Mammary epithelial cell (primary cell): ENCODE data around the gene LAMC3.

ENCODE experiments used
- CTCF ChIP-seq, 2 donors: IDR thresholded peaks in 1 of 2; conservative IDR thresholded peaks in 1 of 2; 2 replicates each; pipeline ENCODE4 v1.5.1; 2011 to 2012; ENCODE audit warnings: inconsistent platforms in 2 of 2, low read length in 2 of 2, mild to moderate bottlenecking in 2 of 2, control low read depth in 1 of 2, low read depth in 1 of 2; ENCODE audit not compliant: insufficient read depth in 1 of 2; ENCODE audit errors: extremely low read depth in 1 of 2
- EZH2 ChIP-seq: IDR thresholded peaks from 2 replicates; pipeline ENCODE4 v1.6.1; 2012; ENCODE audit warnings: low read length, inconsistent platforms, borderline replicate concordance

GRCh38 chr9:130983359-130983670, 25.7 kb upstream of the LAMC3 start:
- TF ChIP-seq CTCF (conservative IDR thresholded peaks at IDR 0.05 in 1 of 2, IDR thresholded peaks at IDR 0.05 in 1 of 2; ENCODE audit: extremely low read depth in 1 of 2, insufficient read depth in 1 of 2, low read depth in 1 of 2, low read length in 2 of 2): no peak
- TF ChIP-seq EZH2: no peak
